ENCODE measurements around the gene RHBG.
A peak's percentile ranks its signal among the peaks of the same experiment; 100 is the strongest.

DNA sequence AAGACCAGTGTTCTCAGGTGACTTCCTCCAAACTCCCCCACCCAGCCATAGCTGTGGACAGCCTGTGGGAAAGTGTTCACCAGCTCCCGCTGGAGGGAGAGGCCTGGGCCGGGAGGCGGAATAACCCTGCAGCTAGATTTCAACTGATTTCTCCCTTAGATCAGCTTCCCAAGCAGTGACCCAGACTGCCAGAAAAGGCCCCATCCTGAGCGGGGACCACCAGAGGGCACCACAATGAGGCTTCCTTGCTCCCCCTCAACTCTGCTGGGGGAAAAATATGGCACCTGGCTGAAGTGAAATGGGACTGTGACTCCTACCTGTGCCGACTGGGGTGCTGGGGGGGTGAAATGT lies 50.8 kb downstream of the RHBG start:
- TF ChIP-seq, protein P1, sequence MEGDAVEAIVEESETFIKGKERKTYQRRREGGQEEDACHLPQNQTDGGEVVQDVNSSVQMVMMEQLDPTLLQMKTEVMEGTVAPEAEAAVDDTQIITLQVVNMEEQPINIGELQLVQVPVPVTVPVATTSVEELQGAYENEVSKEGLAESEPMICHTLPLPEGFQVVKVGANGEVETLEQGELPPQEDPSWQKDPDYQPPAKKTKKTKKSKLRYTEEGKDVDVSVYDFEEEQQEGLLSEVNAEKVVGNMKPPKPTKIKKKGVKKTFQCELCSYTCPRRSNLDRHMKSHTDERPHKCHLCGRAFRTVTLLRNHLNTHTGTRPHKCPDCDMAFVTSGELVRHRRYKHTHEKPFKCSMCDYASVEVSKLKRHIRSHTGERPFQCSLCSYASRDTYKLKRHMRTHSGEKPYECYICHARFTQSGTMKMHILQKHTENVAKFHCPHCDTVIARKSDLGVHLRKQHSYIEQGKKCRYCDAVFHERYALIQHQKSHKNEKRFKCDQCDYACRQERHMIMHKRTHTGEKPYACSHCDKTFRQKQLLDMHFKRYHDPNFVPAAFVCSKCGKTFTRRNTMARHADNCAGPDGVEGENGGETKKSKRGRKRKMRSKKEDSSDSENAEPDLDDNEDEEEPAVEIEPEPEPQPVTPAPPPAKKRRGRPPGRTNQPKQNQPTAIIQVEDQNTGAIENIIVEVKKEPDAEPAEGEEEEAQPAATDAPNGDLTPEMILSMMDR (conservative IDR thresholded peaks at IDR 0.05), result peak; percentile 54; the same call in 1 of the 2 replicates
- no peak for TF ChIP-seq EZH2 (IDR thresholded peaks at IDR 0.05; ENCODE audit: low read depth)
